Daoy (cell line): Measurements from ENCODE around the gene C17orf107. TPM values are rescaled to one million over a fixed set of nuclear protein-coding genes. Genes with fewer than 3 reads are reported as not detected.
"Not testable (repeated sequence)": the region's sequence is repeated elsewhere in the genome, so short reads cannot be mapped to it uniquely, and the experiment has no call there.

Source experiments
- DNase-seq: peaks from one replicate; pipeline ENCODE4 v3.0.0-alpha.2; 2015; ENCODE audit warnings: low read depth
- total RNA-seq: library from RNA; depleted of rRNA; stranded (reverse); fragments of >200 nt; shearing (Covaris generic); gene quantifications from 2 replicates; pipeline ENCODE4 v1.2.3, GENCODE V29; 2014

Gene C17orf107
- total RNA-seq, 1 experiment from 2014 or later, result 0.17 TPM

DNA sequence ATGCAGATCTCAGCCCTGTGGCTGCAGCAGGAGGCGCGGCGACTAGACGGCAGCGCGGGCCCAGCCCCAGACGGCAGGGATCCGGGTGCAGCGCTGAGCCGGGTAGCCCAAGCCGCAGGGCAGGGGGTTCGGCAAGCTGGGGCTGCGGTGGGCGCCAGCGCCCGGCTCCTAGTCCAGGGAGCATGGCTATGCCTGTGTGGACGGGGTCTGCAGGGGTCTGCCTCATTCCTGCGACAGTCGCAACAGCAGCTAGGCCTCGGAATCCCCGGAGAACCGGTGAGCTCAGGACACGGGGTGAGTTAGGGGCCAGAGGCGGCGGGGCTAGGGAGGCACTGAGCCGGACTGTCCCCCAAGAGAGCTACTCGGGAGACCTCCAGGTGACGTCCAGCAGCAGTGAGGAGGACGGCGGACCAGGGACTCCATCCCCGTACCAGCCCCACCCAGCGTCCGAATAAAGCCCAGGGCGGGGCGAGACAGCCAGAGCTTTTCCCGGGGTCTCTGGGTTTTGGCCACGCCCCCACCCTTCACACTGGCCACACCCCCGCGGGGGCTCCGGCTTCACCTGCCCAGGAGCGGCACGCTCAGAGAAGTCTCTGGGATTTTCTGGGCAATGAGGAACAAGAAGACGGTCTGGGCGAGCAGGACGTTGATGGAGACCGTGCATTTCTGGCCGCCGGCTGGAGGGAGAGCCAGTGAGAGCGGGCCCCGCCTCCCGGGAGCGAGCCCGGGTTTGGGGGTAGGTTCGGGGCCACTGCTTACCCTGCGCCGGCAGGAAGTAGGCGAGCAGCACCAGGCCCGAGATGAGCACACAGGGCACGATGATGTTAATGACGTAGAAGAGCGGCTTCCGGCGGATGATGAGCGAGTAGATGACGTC lies 1.1 kb downstream of the C17orf107 start:
- no peak for DNase-seq

DNA sequence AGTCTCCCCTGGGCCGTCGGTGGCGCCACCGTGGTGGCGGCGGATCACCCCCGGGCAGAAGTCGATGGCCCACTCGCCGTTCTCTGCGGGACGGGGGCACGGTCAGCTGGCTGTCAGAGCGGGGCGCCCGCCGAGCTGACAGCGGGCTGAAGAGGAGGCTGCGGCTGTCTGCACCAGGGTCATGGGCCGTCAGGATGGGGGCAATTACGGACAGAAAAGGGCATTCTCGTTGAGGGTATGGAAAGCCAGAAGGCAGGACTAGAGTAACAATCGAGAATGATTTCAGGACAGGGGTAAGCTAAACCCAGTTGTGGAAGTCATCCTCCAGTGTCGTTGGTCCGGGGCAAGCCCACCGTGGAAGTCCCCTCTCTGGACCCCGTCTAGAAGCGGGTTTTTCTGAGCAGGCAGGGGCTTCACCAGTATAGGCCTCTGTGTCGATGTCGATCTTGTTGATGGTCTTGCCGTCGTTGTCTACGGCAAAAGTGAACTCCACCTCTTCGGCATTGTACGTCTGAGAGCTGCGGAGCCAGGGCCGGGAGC lies 1.8 kb downstream of the C17orf107 start:
- DNase-seq, result no peak

GRCh38 chr17:4901648-4902344 lies 2.5 kb downstream of the C17orf107 start:
- DNase-seq, result no peak

- DNase-seq, result no peak
Observed at GRCh38 chr17:4902540-4902939, 3.2 kb downstream of the C17orf107 start.

DNA sequence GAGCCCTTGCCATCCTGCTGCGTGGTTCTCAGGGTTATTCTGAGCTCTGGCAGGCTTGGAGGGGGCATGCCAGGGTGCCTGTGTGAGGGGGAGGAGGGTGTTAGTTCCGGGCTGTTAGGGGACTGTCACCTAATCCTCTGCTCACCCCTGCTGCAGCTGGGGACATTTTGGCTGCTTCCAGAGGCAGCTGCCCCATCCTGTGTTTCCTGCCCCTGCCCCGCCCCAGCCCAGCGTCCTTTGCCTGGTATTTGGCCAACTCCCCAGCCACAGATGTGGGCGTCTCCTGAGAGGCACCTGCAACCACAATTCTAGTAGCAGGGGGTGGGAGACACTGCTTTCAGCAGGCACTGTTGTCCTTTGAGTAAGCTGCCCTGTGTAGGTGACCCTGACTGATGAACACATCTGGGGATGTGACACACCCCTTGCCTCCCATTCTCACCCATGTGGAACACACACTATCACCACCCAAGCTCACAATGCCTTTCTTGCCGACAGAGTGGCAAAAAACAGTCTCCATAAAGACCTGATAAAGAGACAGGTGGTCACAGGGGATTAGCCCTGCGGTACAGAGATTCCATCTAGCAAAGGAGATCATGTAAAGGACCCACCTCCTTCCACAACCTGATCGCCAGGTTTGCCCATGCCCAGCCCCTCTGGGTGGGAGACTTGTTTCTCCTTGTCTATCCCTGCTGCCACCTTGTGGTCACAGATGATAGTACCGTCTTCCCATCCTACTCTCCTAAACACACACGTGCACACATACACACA lies 3.9 kb downstream of the C17orf107 start, which contains the start of gene CHRNE:
CHRNE (minus strand) TSS at position 48 of the 768 bp plus-strand sequence; CDS start at position 13, 35 bp downstream.
- DNase-seq, result peak; percentile 77

DNA sequence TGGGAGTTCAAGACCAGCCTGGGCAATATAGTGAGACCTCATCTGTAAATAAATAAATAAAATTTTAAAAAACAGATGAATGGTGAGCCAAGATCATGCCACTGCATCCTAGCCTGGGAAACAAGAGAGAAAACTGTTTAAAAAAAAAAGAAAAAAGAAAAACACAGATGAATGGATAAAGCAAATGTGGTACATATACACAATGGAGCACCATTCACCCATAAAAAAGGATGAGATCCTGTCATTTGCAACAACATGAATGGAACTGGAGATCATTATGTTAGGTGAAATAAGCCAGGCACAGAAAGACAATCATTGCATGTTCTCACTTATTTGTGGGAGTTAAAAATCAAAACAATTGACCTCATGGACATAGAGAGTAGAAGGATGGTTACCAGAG lies 7.3 kb downstream of the C17orf107 start:
- DNase-seq, result not testable (repeated sequence)

GRCh38 chr17:4908301-4908700 lies 9.0 kb downstream of the C17orf107 start:
- DNase-seq, result peak; percentile 48

DNA sequence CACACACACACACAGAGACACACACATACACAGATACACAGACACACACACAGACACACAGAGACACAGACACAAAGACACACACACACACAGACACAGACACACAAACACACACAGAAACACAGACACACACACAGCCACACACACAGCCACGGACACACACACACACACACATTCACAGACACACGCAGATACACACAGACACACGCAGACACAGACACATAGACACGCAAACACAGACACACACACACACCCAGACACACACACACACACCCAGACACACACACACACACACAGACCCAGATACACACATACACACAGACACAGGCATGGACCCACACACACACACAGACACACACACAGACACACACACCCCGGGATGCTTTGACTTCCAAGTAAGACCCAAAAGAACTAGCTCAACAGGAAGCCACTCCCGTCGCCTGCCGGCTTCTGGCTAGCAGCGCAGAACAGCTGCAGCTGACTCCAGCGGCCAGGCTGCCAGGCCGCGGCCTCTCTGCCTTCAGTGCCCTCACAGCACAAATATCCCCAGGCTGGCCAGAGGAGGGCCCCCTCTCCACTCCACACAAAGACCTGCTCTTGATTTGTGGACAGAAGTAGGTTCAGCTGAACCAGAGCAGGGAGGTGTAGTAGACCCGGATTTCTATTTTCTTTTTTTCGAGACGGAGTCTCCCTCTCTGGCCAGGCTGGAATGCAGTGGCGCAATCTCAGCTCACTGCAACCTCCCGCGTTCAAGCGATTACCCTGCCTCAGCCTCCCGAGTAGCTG lies 9.6 kb downstream of the C17orf107 start:
- DNase-seq, result peak; percentile 93

DNA sequence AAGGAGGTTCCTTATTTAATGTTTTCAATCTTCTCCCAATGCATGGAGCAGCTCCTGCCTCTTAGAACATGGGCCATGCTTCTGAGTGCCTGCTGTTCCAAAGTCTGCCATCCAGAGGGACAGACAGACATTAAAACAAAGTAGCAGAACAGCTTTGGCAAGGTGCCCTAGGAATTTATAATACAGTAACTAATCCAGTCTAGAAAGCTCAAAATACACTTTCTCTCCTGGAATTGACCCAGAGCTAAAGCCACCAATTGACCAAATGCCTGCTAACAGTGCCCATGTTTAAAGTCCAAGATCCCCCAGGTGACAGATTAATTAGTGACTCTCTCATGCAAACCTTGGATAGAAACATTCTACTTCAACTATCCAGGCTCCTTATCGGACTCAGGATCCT lies 14.7 kb downstream of the C17orf107 start:
- DNase-seq, result no peak

DNA sequence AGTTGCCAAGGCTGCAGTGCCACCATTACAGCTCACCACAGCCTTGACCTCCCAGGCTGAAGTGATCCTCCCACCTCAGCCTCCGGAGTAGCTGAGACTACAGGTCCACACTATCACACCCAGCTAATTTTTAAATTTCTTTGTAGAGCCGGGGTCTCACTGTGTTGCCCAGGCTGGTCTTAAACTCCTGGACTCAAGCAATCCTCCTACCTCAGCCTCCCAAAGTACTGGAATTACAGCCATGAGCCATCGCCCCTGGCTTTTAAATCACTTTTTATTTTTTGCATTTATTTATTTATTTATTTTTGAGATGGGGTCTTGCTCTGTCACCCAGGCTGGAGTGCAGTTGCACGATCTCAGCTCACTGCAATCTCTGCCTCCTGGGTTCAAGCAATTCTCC lies 15.2 kb downstream of the C17orf107 start:
- not testable (repeated sequence) for DNase-seq

GRCh38 chr17:4919511-4920047 lies 20.2 kb downstream of the C17orf107 start:
- no peak for DNase-seq

GRCh38 chr17:4920351-4921048 lies 21.2 kb downstream of the C17orf107 start:
- no peak for DNase-seq

GRCh38 chr17:4921320-4921719 lies 22.0 kb downstream of the C17orf107 start:
- no peak for DNase-seq

DNA sequence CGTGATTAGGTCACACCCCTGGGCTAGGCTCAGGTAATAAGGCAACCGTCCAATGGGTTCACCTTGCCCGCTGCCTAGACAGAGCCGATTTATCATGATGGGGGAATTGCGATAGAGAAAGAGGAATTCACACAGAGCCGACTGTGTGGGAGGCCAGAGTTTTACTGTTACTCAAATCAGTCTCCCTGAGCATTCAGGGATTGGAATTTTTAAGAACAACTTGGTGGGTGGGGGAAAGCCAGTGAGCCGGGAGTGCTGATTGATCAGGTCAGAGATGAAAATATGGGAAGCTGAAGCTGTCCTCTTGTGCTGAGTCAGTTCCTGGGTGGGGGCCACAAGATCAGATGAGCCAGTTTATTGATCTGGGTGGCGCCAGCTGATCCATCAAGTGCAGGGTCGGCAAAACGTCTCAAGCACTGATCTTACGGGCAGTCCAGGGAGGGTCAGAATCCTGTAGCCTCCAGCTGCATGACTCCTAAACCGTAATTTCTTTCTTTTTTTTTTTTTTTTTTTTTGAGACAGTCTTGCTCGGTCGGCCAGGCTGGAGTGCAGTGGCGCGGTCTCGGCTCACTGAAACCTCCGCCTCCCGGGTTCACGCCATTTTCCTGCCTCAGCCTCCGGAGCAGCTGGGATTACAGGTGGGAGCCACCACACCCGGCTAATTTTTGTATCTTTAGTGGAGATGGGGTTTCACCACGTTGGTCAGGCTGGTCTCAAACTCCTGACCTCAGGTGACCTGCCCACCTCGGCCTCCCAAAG lies 27.4 kb downstream of the C17orf107 start:
- not testable (repeated sequence) for DNase-seq

DNA sequence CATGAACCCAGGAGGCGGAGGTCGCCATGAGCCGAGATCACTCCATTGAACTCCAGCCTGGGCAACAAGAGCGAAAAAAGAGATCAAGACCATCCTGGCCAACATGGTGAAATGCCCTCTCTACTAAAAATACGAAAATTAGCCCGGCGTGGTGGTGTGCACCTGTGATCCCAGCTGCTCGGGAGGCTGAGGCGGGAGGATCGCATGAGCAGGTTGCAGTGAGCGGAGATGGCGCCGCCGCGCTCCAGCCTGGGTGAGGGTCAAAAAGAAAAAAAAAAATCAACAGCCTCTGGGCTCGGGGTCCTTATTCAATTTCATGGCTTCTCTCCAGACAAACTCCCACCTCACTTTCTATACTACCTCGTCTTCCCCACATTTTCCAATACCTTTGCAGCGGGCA lies 29.5 kb downstream of the C17orf107 start:
- no peak for DNase-seq

DNA sequence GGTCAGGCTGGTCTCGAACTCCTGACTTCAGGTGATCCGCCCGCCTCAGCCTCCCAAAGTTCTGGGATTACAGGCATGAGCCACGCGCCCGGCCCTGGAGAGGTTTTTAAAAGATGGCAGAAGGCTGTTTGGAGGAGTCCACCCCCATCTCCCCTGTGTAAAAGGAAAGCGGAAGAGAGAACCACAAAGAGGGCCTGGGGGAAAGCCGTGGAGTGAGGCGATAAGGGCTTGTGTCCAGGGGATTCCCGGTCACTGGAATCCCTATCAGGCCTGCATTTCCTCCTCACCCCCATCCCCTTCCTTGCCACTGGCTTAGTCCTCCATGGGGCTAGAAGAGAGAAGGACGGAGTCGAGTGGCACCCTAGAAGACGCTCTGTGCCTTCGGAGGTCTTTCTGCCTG lies 32.6 kb downstream of the C17orf107 start, which contains the start of gene GP1BA:
GP1BA (plus strand) TSS at position 315 of the 400 bp plus-strand sequence. CDS start 328 bp downstream, outside the sequence.
- DNase-seq, result no peak

- no peak for DNase-seq
Observed at GRCh38 chr17:4932756-4933155, 33.4 kb downstream of the C17orf107 start.

- DNase-seq, result no peak
Observed at GRCh38 chr17:4933646-4934045, 34.3 kb downstream of the C17orf107 start.
